Small intestine (tissue), 7 donors: Measurements from ENCODE around the gene MAN1C1. TPM values are rescaled to one million over a fixed set of nuclear protein-coding genes. Genes with fewer than 3 reads are reported as not detected.
A peak's percentile ranks its signal among the peaks of the same experiment; 100 is the strongest.

ENCODE experiments used
- DNase-seq, 2 donors: peaks; one replicate each; pipeline versions ENCODE4 v3.0.0 to v3.0.0-alpha.2; 2013
- FAIRE-seq: peaks from 2 replicates; lab custom pipeline; 2012; peaks lifted over from hg19 to GRCh38; lab: Jason Lieb, UNC
- H3K27ac ChIP-seq, 3 donors: one replicate each; pipeline ENCODE4 v1.5.1; 2013; ENCODE audit warnings: low read length in 2 of 3, mild to moderate bottlenecking in 2 of 3, control low read depth in 1 of 3, inconsistent platforms in 1 of 3, low read depth in 1 of 3, moderate library complexity in 1 of 3
- H3K27me3 ChIP-seq, 3 donors: one replicate each; pipeline ENCODE4 v1.6.1; 2013; ENCODE audit warnings: low read length in 3 of 3, inconsistent platforms in 1 of 3; ENCODE audit not compliant: control insufficient read depth in 3 of 3, insufficient read depth in 3 of 3
- H3K36me3 ChIP-seq, 3 donors: one replicate each; pipeline ENCODE4 v1.6.1; 2013; ENCODE audit warnings: low read length in 3 of 3, inconsistent platforms in 1 of 3, low read depth in 1 of 3, mild to moderate bottlenecking in 1 of 3, moderate library complexity in 1 of 3; ENCODE audit not compliant: control insufficient read depth in 3 of 3, insufficient read depth in 2 of 3
- H3K4me1 ChIP-seq, 3 donors: one replicate each; pipeline ENCODE4 v1.6.1; 2013; ENCODE audit warnings: low read length in 2 of 3, inconsistent platforms in 1 of 3, low read depth in 1 of 3, mild to moderate bottlenecking in 1 of 3, moderate library complexity in 1 of 3; ENCODE audit not compliant: control insufficient read depth in 3 of 3, insufficient read depth in 2 of 3
- H3K4me3 ChIP-seq, 3 donors: one replicate each; pipeline ENCODE4 v1.5.1; 2013; ENCODE audit warnings: low read length in 3 of 3, control low read depth in 1 of 3, inconsistent platforms in 1 of 3, low read depth in 1 of 3, mild to moderate bottlenecking in 1 of 3, moderate library complexity in 1 of 3
- H3K9me3 ChIP-seq, 2 donors: one replicate each; pipeline ENCODE4 v1.6.1; 2013; ENCODE audit warnings: low read depth in 1 of 2, low read length in 1 of 2; ENCODE audit not compliant: control insufficient read depth in 2 of 2, insufficient read depth in 1 of 2
- WGBS, 3 donors: extraction: QIAGEN DNeasy Blood & Tissue Kit; methylation state at CpG; one replicate each; pipeline ENCODE4 v1.1.7; 2013; 5-methylcytosine and 5-hydroxymethylcytosine counted together
- polyA plus RNA-seq, 4 donors: library from polyadenylated mRNA; stranded (reverse) in 3 of 4; unstranded in 1 of 4; fragments of 200-250 nt in 3 of 4; fragments of 120-200 nt in 1 of 4; gene quantifications; one replicate each; pipeline versions ENCODE4 v1.2.1 to v1.2.3, GENCODE V29; 2013
- donor health status: healthy with polysubstance abuse.
- donor health status: control.
- donor health status: control.
- donor health status: Bipolar disorder and iron deficiency.
- donor health status: healthy.

Gene MAN1C1
- polyA plus RNA-seq, 4 donors, result 0.67 to 12.1 (median 3.4) TPM

DNA sequence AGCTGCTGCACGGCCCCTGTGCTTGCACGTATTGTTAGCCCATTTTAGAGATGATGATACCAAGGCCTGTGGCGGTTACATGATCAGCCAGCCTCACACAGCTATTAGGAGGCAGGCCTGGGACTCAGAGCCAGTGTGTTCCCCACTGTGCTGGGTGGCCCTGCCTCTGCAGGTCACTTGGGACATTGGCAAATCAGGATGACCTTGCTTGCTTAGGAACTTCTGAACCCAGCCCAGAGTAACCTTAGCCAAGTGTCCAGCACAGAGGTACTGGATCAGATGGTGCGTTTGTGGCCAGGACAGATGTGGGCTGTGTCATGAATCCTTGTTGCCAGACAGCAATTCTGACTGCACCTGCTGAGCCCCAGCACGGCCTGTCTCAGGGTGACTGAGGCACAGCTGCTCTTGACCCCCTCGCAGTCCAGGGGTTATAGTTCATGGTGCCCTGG is 45.0 kb upstream of the MAN1C1 start:
- 59 to 81% (median 63%) methylated on average over 6 of the region's 6 CpGs for WGBS, 3 donors
- Histone ChIP-seq H3K27me3 (no peaks in the 10 kb centered on the region), H3K27ac (no peak overlapping the region), H3K4me1 (peaks cover 0 to 44% (median 3%) of the 10 kb centered on the region in 3 donors), H3K36me3 (peaks cover 0 to 26% (median 0%) of the 10 kb centered on the region in 3 donors), H3K9me3 (no peaks in the 10 kb centered on the region), H3K4me3 (no peak overlapping the region)
- no peak for FAIRE-seq
- no peak for DNase-seq

DNA sequence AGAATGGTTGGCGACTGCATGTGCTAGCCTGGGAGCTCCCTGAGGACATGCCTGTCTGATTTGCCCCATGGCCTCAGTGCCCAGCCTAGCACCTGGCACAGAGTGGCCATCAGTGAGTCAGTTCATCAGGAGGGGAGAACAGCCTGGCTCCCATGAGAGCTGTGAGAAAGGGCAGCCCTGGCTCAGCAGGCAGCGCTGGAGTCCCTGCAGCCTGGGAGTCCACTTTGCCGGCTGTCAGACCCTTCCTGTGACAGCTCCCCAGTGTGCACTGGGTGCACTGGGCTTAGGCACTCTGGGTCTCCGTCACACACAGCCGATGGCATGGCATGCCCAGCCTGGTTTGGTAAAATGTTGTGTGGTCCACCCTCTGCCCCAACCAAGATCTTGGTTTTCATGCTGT is 44.5 kb upstream of the MAN1C1 start:
- Histone ChIP-seq H3K27me3 (no peaks in the 10 kb centered on the region), H3K9me3 (no peaks in the 10 kb centered on the region), H3K27ac (no peak overlapping the region), H3K4me3 (no peak overlapping the region), H3K4me1 (peaks cover 0 to 44% (median 3%) of the 10 kb centered on the region in 3 donors), H3K36me3 (peaks cover 0 to 20% (median 0%) of the 10 kb centered on the region in 3 donors)
- no peak for FAIRE-seq
- 84 to 90% (median 89%) methylated on average over 5 of the region's 5 CpGs for WGBS, 3 donors
- no peak for DNase-seq

DNA sequence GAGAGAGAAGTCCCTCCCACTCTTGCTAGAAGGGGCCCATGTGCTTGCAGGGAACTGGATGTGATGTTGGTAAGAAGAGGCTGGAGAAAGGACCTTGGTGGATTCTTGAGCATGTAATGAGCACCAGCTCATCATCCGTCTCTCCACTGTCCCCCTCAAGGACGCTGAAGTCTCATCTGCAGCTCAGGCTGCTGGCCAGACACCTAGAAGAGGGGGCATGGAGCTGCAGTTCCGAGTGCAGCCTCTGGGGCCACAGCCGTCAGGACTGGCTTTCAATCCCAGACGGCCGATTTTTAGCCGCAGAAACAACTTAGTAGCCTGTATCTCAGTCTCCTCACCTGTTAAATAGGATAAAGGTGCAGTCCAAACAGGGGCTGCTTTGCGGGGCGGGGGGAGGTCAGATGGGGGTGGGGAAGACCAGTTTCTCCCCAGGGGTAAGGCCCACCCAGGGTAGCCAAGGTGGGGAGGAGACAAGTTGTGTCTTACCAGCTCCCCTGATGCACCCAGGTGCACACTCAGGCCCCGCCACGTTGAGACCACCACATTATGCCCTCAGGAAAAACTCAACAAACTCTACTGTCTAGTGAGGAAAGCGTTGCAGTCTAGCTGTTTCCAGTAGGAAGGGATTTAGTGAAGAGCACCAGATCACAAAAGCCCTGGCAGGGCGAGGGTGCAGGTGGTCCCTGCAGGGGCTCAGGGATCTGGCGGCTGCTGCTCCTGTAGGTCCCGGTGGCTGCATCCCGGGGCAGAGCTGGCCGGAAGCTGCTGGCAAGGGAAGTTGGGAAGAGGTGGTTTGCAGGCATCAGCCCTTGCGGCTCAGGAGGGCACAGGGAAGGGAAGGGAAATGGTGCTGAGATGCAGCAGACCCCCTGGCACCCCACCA is 43.6 kb upstream of the MAN1C1 start:
- no peaks in the 10 kb centered on the region for H3K9me3 ChIP-seq
- H3K4me1 ChIP-seq, result peaks cover 0 to 44% (median 3%) of the 10 kb centered on the region in 3 donors
- H3K36me3 ChIP-seq, result peaks cover 0 to 13% (median 0%) of the 10 kb centered on the region in 3 donors
- H3K27me3 ChIP-seq, result no peaks in the 10 kb centered on the region
- FAIRE-seq, result no peak
- H3K27ac ChIP-seq, result peak overlapping the region in 1 of 3 donors; percentile 65
- DNase-seq, result peak; percentile 60 to 75
- H3K4me3 ChIP-seq, result no peak overlapping the region
- 24 to 36% (median 33%) methylated on average over 18 of the region's 18 CpGs for WGBS, 3 donors

DNA sequence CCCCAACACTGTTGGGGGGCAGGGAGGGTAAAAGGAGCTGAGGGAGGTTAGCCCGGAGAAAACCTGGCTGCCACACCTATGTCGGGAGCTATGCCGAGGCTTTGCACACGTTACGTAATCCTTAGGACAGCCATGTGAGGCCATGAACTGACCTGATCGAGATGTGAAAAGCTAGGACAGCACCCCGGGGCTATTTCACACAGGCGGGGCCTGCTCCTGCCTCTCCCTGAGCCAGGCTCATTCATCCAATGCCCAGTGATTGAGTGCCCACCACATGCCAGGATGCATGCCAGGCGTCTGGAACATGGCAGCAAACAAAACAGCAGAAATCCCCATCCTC is 43.0 kb upstream of the MAN1C1 start:
- Histone ChIP-seq H3K27ac (peak overlapping the region in 1 of 3 donors; percentile 65), H3K9me3 (no peaks in the 10 kb centered on the region), H3K27me3 (no peaks in the 10 kb centered on the region), H3K36me3 (peaks cover 0 to 8% (median 0%) of the 10 kb centered on the region in 3 donors), H3K4me3 (no peak overlapping the region), H3K4me1 (peaks cover 0 to 37% (median 3%) of the 10 kb centered on the region in 3 donors)
- FAIRE-seq (no peak), DNase-seq (peak; percentile 83)
- 26 to 51% (median 35%) methylated on average over 9 of the region's 9 CpGs for WGBS, 3 donors

DNA sequence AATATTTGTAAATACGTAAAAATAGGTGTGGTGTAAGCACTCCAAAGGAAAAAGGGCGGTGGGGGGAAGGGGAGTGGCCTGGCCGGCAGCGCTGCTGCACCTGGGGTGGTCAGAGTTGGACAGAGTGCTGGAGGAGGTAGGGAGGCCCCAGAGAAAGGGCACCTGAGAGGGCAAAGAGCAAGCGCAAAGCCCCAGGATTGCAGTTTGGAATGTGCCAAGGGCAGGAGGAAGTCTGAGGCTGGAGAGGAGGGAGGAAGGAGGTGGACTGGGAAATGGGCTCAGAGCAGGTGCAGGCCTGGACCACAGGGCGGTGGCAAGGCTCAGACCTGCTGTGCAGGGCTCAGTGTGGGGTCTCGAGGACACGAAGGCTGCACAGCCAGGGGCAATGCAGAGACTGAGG is 42.6 kb upstream of the MAN1C1 start:
- peak overlapping the region in 1 of 3 donors; percentile 65 for H3K27ac ChIP-seq

DNA sequence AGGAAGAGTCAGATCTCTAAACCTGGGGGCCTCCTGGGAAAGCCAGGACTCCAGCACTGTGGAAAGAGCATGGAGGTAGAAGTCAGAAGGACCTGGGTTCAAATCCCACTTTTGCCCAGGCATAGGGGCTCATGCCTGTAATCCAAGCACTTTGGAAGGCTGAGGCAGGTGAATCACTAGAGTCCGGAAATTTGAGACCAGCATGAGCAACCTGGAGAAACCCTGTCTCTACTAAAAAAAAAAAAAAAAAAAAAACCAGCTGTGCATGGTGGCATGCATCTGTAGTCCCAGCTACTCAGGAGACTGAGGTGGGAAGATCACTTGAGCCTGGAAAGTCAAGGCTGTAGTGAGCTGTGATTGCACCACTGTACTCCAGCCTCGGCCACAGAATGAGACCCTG is 41.4 kb upstream of the MAN1C1 start:
- WGBS, 3 donors, result 87 to 93% (median 88%) methylated on average over 2 of the region's 2 CpGs
- H3K36me3 ChIP-seq, result peaks cover 0 to 3% (median 0%) of the 10 kb centered on the region in 3 donors
- FAIRE-seq, result no peak

More for the DNA sequence above, 42.6 kb upstream of the MAN1C1 start:
- peaks cover 0 to 34% (median 3%) of the 10 kb centered on the region in 3 donors for H3K4me1 ChIP-seq
- DNase-seq (peak; percentile 55 to 63), FAIRE-seq (no peak)
- 12 to 59% (median 48%) methylated on average over 8 of the region's 8 CpGs for WGBS, 3 donors
- H3K27me3 ChIP-seq, result no peaks in the 10 kb centered on the region
- H3K4me3 ChIP-seq, result no peak overlapping the region
- peaks cover 0 to 6% (median 0%) of the 10 kb centered on the region in 3 donors for H3K36me3 ChIP-seq
- no peaks in the 10 kb centered on the region for H3K9me3 ChIP-seq

DNA sequence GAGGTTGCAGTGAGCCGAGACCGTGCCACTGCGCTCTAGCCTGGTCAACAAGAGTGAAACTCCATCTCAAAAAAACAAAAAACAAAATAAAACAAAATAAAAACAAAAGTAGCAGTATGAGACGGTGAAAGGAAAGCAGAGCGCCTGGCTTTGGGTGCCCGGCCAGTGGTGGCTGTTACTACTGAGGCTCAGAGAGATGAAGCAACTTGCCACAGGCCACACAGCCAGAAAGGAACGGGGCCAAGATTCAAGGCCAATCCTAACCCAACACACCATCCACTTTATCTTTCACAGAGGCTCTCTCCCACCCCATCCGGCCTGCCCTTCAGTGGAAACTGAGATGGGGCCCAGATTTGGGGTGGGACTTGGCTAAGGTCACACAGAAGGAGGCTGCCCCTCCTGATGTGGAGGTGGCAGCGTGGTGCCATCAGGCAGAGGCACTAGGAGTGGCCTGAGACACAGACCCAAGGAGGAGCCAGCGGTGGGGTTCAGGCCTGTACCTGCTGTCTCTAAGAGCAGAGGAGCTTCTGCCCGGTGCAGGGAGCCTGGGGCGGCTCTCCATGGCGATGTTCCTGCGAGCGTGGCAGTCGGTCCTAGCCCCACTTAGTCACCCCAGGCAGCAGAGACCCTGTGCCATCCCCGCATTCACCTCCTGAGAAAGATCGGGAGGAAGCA is 40.0 kb upstream of the MAN1C1 start:
- Histone ChIP-seq H3K9me3 (no peaks in the 10 kb centered on the region), H3K27ac (no peak overlapping the region), H3K27me3 (no peaks in the 10 kb centered on the region), H3K36me3 (peaks cover 0 to 3% (median 0%) of the 10 kb centered on the region in 3 donors), H3K4me1 (peaks cover 0 to 25% (median 0%) of the 10 kb centered on the region in 3 donors), H3K4me3 (no peak overlapping the region)
- no peak for DNase-seq
- 90 to 96% (median 91%) methylated on average over 18 of the region's 18 CpGs for WGBS, 3 donors
- no peak for FAIRE-seq

More for the DNA sequence above, 41.4 kb upstream of the MAN1C1 start:
- Histone ChIP-seq H3K4me1 (peaks cover 0 to 25% (median 0%) of the 10 kb centered on the region in 3 donors), H3K27me3 (no peaks in the 10 kb centered on the region), H3K4me3 (no peak overlapping the region), H3K27ac (no peak overlapping the region), H3K9me3 (no peaks in the 10 kb centered on the region)
- DNase-seq, result no peak

DNA sequence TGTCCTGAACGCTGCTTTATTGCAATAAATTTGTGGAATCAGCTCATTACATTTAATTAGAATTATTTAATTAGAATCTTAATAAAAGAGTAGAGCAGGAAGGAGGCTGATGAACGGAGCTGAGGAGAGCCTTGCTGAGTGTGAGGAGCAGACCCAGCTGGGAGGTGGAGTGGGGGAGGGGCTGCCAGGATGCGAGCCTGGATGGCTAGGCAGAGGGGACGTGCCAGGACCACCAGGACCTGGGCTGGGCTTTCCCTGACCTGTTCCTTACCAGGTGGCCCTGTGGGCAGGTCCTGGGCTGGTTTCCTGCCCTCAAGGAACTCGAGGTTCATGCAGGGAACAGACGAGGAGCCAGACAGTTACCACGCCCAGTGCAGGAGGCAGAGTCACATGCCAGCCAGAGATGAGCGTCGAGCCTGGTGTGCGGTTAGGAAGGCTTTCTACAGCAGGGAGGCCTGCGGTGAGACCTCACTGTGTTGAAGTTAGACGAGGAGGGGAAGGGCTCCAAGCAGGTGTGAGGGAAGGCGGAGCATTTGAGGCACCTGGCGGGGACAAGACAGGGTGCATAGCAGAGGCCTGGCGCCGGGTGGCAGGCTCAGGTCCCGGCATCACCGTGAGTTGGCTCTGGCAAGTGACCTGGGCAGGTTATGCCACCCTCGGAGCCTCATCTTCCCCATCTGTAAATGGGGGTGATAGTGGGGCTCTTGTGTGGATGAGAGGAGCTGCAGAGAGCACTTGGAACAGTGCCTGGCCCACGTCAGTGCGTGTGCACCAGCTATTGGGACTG is 39.3 kb upstream of the MAN1C1 start:
- FAIRE-seq (no peak), DNase-seq (peak in 1 of 2 donors; percentile 31)
- Histone ChIP-seq H3K9me3 (no peaks in the 10 kb centered on the region), H3K4me1 (peaks cover 0 to 25% (median 0%) of the 10 kb centered on the region in 3 donors), H3K27ac (no peak overlapping the region), H3K36me3 (no peaks in the 10 kb centered on the region), H3K4me3 (no peak overlapping the region), H3K27me3 (no peaks in the 10 kb centered on the region)
- WGBS, 3 donors, result 38 to 67% (median 39%) methylated on average over 20 to 21 of the region's 21 CpGs
